CD4-positive, alpha-beta T cell treated with Interferon gamma for 1 hour (primary cell): Measurements from ENCODE around the gene NCOA7.

ENCODE experiments used
- DNase-seq: peaks from one replicate; pipeline ENCODE4 v3.0.0-alpha.2; 2020

The NCOA7 gene

GRCh38 chr6:125815080-125815910 is 24.5 kb downstream of the NCOA7 start:
- no peak for DNase-seq

- no peak for DNase-seq
Observed at GRCh38 chr6:125816828-125817280, 26.1 kb downstream of the NCOA7 start.

- DNase-seq, result no peak
Observed at GRCh38 chr6:125818225-125818657, 27.5 kb downstream of the NCOA7 start.

GRCh38 chr6:125818772-125819260 is 28.1 kb downstream of the NCOA7 start:
- DNase-seq, result no peak

GRCh38 chr6:125819535-125820326 is 29.0 kb downstream of the NCOA7 start:
- DNase-seq, result no peak

GRCh38 chr6:125821825-125822281 is 31.1 kb downstream of the NCOA7 start:
- DNase-seq, result no peak

- no peak for DNase-seq
Observed at GRCh38 chr6:125823180-125823579, 32.4 kb downstream of the NCOA7 start.

- no peak for DNase-seq
Observed at GRCh38 chr6:125824946-125825771, 34.4 kb downstream of the NCOA7 start.

- no peak for DNase-seq
Observed at GRCh38 chr6:125826695-125827463, 36.1 kb downstream of the NCOA7 start.

- no peak for DNase-seq
Observed at GRCh38 chr6:125827788-125828320, 37.1 kb downstream of the NCOA7 start.

- DNase-seq, result no peak
Observed at GRCh38 chr6:125828476-125829039, 37.8 kb downstream of the NCOA7 start.

- no peak for DNase-seq
Observed at GRCh38 chr6:125829433-125829832, 38.7 kb downstream of the NCOA7 start.

GRCh38 chr6:125831659-125832058 is 40.9 kb downstream of the NCOA7 start:
- DNase-seq, result no peak

- DNase-seq, result no peak
Observed at GRCh38 chr6:125832391-125833117, 41.8 kb downstream of the NCOA7 start.

- DNase-seq, result no peak
Observed at GRCh38 chr6:125834348-125834747, 43.6 kb downstream of the NCOA7 start.

GRCh38 chr6:125835221-125835744 is 44.5 kb downstream of the NCOA7 start:
- no peak for DNase-seq

GRCh38 chr6:125836466-125836865 is 45.7 kb downstream of the NCOA7 start:
- DNase-seq, result no peak

GRCh38 chr6:125839471-125839870 is 48.7 kb downstream of the NCOA7 start:
- no peak for DNase-seq

GRCh38 chr6:125839879-125840278 is 49.1 kb downstream of the NCOA7 start:
- no peak for DNase-seq

GRCh38 chr6:125841356-125842090 is 50.8 kb downstream of the NCOA7 start:
- DNase-seq, result no peak
